IMR-90 (cell line): ENCODE measurements around the gene LEMD3. TPM values are rescaled to one million over a fixed set of nuclear protein-coding genes. Genes with fewer than 3 reads are reported as not detected.

Experiments used
- ATAC-seq: fragments of 200-7000 bp; cut with Tn5 transposase; 2 replicates; pipeline ENCODE4 v1.9.1; 2020; ENCODE audit warnings: low read depth, mild to moderate bottlenecking, moderate library complexity
- BruUV-seq: library from RNA; stranded (reverse); fragments of 400-500 nt; replicated peaks from 2 replicates; lab custom pipeline; 2021; lab: Mats Ljungman, UMichigan
- CTCF ChIA-PET: fragments of 300-600 bp; formaldehyde crosslinking; extraction: SDS; loops from one replicate; lab custom pipeline; 2021; ENCODE audit warnings: antibody characterized with exemption; lab: Yijun Ruan, JAX
- POLR2A ChIA-PET: fragments of 300-600 bp; sonication (Branson Sonifier 250); formaldehyde crosslinking; loops from one replicate; lab custom pipeline; 2022; ENCODE audit warnings: antibody characterized with exemption; ENCODE audit not compliant: unreplicated experiment; lab: Charles Lee
- DNase-seq: peaks from one replicate; pipeline ENCODE4 v3.0.0; 2013
- H2AFZ ChIP-seq: replicated peaks from 2 replicates; pipeline ENCODE3; 2013; ENCODE audit warnings: low read length, mild to moderate bottlenecking; ENCODE audit not compliant: poor library complexity
- H2AK5ac ChIP-seq: 2 replicates; pipeline ENCODE4 v1.6.1; 2013; ENCODE audit warnings: low read depth, low read length, inconsistent platforms
- H2AK9ac ChIP-seq: replicated peaks from 2 replicates; pipeline ENCODE3; 2013; ENCODE audit warnings: mild to moderate bottlenecking, low read depth, low read length, moderate library complexity; ENCODE audit not compliant: poor library complexity
- H2BK120ac ChIP-seq: 2 replicates; pipeline ENCODE4 v1.6.1; 2013; ENCODE audit warnings: low read depth, low read length, inconsistent platforms
- H2BK15ac ChIP-seq: 3 replicates; pipeline ENCODE4 v1.6.1; 2013; ENCODE audit warnings: low read depth, low read length, inconsistent platforms
- H2BK20ac ChIP-seq: 2 replicates; pipeline ENCODE4 v1.6.1; 2013; ENCODE audit warnings: low read depth, mild to moderate bottlenecking, inconsistent platforms, low read length, moderate library complexity
- H2BK5ac ChIP-seq: 2 replicates; pipeline ENCODE4 v1.6.1; 2013; ENCODE audit warnings: mild to moderate bottlenecking, low read depth, low read length, inconsistent platforms; ENCODE audit not compliant: poor library complexity, severe bottlenecking
- H3K14ac ChIP-seq: replicated peaks from 2 replicates; pipeline ENCODE4 v1.6.1; 2013; ENCODE audit warnings: low read depth, low read length, inconsistent platforms
- H3K18ac ChIP-seq: 2 replicates; pipeline ENCODE4 v1.6.1; 2013; ENCODE audit warnings: low read depth, low read length, control low read depth
- H3K23ac ChIP-seq: 2 replicates; pipeline ENCODE4 v1.6.1; 2013; ENCODE audit warnings: low read depth, low read length, inconsistent platforms
- H3K27ac ChIP-seq: 2 replicates; pipeline ENCODE4 v1.5.1; 2013; ENCODE audit warnings: mild to moderate bottlenecking, control low read depth, low read length; ENCODE audit not compliant: insufficient read depth
- H3K27me3 ChIP-seq: 2 replicates; pipeline ENCODE4 v1.6.1; 2013; ENCODE audit warnings: low read length; ENCODE audit not compliant: control insufficient read depth, insufficient read depth
- H3K36me3 ChIP-seq: 2 replicates; pipeline ENCODE4 v1.6.1; 2013; ENCODE audit warnings: low read length, mixed read lengths; ENCODE audit not compliant: control insufficient read depth, insufficient read depth
- H3K4ac ChIP-seq: 2 replicates; pipeline ENCODE4 v1.6.1; 2013; ENCODE audit warnings: low read depth, low read length, inconsistent platforms
- H3K4me1 ChIP-seq: 2 replicates; pipeline ENCODE4 v1.6.1; 2013; ENCODE audit warnings: low read length, mixed read lengths; ENCODE audit not compliant: control insufficient read depth, insufficient read depth
- H3K4me2 ChIP-seq: 2 replicates; pipeline ENCODE4 v1.6.1; 2013; ENCODE audit warnings: low read depth, mild to moderate bottlenecking, control low read depth, low read length, moderate library complexity
- H3K4me3 ChIP-seq: 2 replicates; pipeline ENCODE4 v1.5.1; 2013; ENCODE audit warnings: low read depth, mild to moderate bottlenecking, control low read depth, low read length, moderate library complexity; ENCODE audit not compliant: insufficient read depth
- H3K56ac ChIP-seq: 2 replicates; pipeline ENCODE4 v1.6.1; 2013; ENCODE audit warnings: low read length, inconsistent platforms; ENCODE audit not compliant: insufficient read depth; ENCODE audit errors: extremely low read depth
- H3K79me1 ChIP-seq, 2 experiments: 2 replicates each; pipeline ENCODE4 v1.6.1; 2013; ENCODE audit warnings: low read length in 2 of 2, inconsistent platforms in 1 of 2, low read depth in 1 of 2
- H3K9ac ChIP-seq: 2 replicates; pipeline ENCODE4 v1.6.1; 2013; ENCODE audit warnings: low read depth, low read length, control low read depth
- H3K9me1 ChIP-seq: 2 replicates; pipeline ENCODE4 v1.6.1; 2013; ENCODE audit warnings: low read length, inconsistent platforms; ENCODE audit not compliant: insufficient read depth
- H3K9me3 ChIP-seq: 2 replicates; pipeline ENCODE4 v1.6.1; 2013; ENCODE audit warnings: low read length; ENCODE audit not compliant: control insufficient read depth, insufficient read depth
- H4K20me1 ChIP-seq: 2 replicates; pipeline ENCODE4 v1.6.1; 2013; ENCODE audit warnings: low read length, inconsistent platforms; ENCODE audit not compliant: insufficient read depth
- H4K5ac ChIP-seq: 2 replicates; pipeline ENCODE4 v1.6.1; 2013; ENCODE audit warnings: mild to moderate bottlenecking, low read depth, low read length, control low read depth
- H4K8ac ChIP-seq, 2 experiments: 2 replicates each; pipeline ENCODE4 v1.6.1; 2013; ENCODE audit warnings: low read depth in 2 of 2, low read length in 2 of 2, control low read depth in 1 of 2, inconsistent platforms in 1 of 2
- H4K91ac ChIP-seq: 2 replicates; pipeline ENCODE4 v1.6.1; 2013; ENCODE audit warnings: low read depth, low read length, inconsistent platforms; ENCODE audit not compliant: insufficient read depth
- POLR2A ChIP-seq: IDR thresholded peaks from 2 replicates; pipeline ENCODE4 v1.6.1; 2012; ENCODE audit warnings: mild to moderate bottlenecking, low read depth, low read length
- RCOR1 ChIP-seq: IDR thresholded peaks from 2 replicates; pipeline ENCODE4 v1.6.1; 2012; ENCODE audit warnings: mild to moderate bottlenecking, low read length, improper control_type of control experiment; ENCODE audit not compliant: insufficient replicate concordance
- WGBS, 2 experiments: methylation state at CpG; one replicate each; pipeline versions ENCODE4 v1.1.5 to v1.1.7; 2013; ENCODE audit warnings: missing lambda C conversion rate in 2 of 2; ENCODE audit not compliant: insufficient read length in 1 of 2; ENCODE audit errors: extremely low coverage in 2 of 2; 5-methylcytosine and 5-hydroxymethylcytosine counted together
- dilution Hi-C: fragments of 300-500 bp; cut with HindIII; formaldehyde crosslinking; loops from one replicate; pipeline ENCODE4 v1.14.3; 2018; ENCODE audit warnings: low sequenced_read_pairs; ENCODE audit not compliant: unreplicated experiment
- in situ Hi-C: fragments of 300-500 bp; cut with MboI; formaldehyde crosslinking; loops from 3 replicates; pipeline ENCODE4 v1.14.3; 2019; ENCODE audit warnings: low sequenced_read_pairs, inconsistent platforms, mixed read lengths
- intact Hi-C: fragments of 100-400 bp; cut with micrococcal nuclease; formaldehyde crosslinking; loops from 2 replicates; pipeline ENCODE4 v1.10.0; 2022
- polyA plus RNA-seq, 3 experiments: library from polyadenylated mRNA; depleted of rRNA; stranded (reverse); fragments of >200 nt; gene quantifications; 2 replicates each; pipeline ENCODE4 v1.2.3, GENCODE V29; 2012; ENCODE audit warnings: low replicate concordance in 1 of 3
- total RNA-seq: library from RNA; depleted of rRNA; stranded (reverse); fragments of >200 nt; gene quantifications from 2 replicates; pipeline ENCODE4 v1.2.3, GENCODE V29; 2012

LEMD3 gene
- total and polyA plus RNA-seq, 2 of the 4 experiments (the other 2 are of a cell fraction) = 5.5 to 9.9 TPM

DNA sequence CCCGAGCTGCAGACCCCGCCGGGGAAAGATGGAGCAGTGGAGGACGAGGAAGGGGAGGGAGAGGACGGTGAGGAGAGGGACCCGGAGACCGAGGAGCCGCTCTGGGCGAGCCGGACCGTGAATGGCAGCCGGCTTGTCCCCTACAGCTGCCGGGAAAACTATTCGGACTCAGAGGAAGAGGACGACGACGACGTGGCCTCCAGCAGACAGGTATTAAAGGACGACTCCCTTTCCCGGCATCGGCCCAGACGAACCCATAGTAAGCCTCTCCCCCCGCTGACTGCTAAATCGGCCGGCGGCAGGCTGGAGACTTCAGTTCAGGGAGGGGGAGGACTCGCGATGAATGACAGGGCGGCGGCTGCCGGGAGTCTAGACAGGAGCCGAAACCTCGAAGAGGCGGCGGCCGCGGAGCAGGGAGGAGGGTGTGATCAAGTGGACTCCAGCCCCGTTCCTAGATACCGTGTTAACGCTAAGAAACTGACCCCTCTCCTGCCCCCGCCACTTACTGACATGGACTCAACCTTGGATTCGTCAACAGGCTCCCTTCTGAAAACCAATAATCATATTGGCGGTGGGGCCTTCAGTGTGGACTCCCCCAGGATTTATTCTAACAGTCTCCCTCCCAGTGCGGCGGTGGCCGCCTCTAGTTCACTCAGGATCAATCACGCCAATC is 962 bp downstream of the LEMD3 start:
- 0% methylated on average over 4 of the region's 47 CpGs; no CpG with 5 or more reads in 1 of the 2 experiments for WGBS, 2 experiments
- no peaks in the 10 kb centered on the region; the same call in 1 of the 2 replicates for H3K27me3 ChIP-seq
- peak overlapping the region; percentile 89 for H3K4me3 ChIP-seq
- peak overlapping the region; percentile 37; the same call in 1 of the 2 replicates for H3K14ac ChIP-seq
- TSS peak; percentile 31 for BruUV-seq
- TF ChIP-seq RCOR1 = no peak
- peak; percentile 8; the same call in 1 of the 2 replicates for TF ChIP-seq POLR2A
- peak overlapping the region; percentile 99 for H2AFZ ChIP-seq
- peaks cover 37% of the 10 kb centered on the region for H4K20me1 ChIP-seq
- H4K5ac ChIP-seq = no peak overlapping the region
- no peaks in the 10 kb centered on the region for H3K9me3 ChIP-seq
- peak overlapping the region in 1 of 2 experiments; percentile 44; a peak in 1 of 4 replicates for H4K8ac ChIP-seq
- DNase-seq = peak; percentile 38
- CTCF ChIA-PET = no interaction called here
- peak overlapping the region; percentile 86 for H3K23ac ChIP-seq
- peak overlapping the region; percentile 98 for H3K4me2 ChIP-seq
- peak; percentile 53 for ATAC-seq
- no peak overlapping the region; the same call in 2 of the 3 replicates for H2BK15ac ChIP-seq
- H4K91ac ChIP-seq = no peak overlapping the region
- no peak overlapping the region for H2BK120ac ChIP-seq
- H2AK9ac ChIP-seq = peak overlapping the region; percentile 43
- dilution Hi-C loops = no loop called here
- peak overlapping the region; percentile 95 for H3K9ac ChIP-seq
- peaks cover 15 to 38% of the 10 kb centered on the region in 2 experiments for H3K79me1 ChIP-seq
- H3K36me3 ChIP-seq = peaks cover 2% of the 10 kb centered on the region; the same call in 1 of the 2 replicates
- no peak overlapping the region for H3K18ac ChIP-seq
- peak overlapping the region; percentile 69; the same call in 1 of the 2 replicates for H3K56ac ChIP-seq
- H2BK20ac ChIP-seq = no peak overlapping the region
- peaks cover 2% of the 10 kb centered on the region; the same call in 1 of the 2 replicates for H3K4me1 ChIP-seq
- intact Hi-C loops = loop anchor here (5.0 kb wide), 1 partner anchor 112 kb away; no protein-coding TSS in a partner anchor
- H3K4ac ChIP-seq = peak overlapping the region; percentile 53
- H3K27ac ChIP-seq = peak overlapping the region; percentile 92
- no peak overlapping the region for H2BK5ac ChIP-seq
- in situ Hi-C loops = no loop called here
- H2AK5ac ChIP-seq = 0 out of 2 replicates have a peak overlapping the region, but pooled peaks have one; percentile 24
- H3K9me1 ChIP-seq = peaks cover 3% of the 10 kb centered on the region; the same call in 1 of the 2 replicates
- POLR2A ChIA-PET = no interaction called here
